CD14-positive monocyte (primary cell): Measurements from ENCODE around the gene NKAIN2. TPM values are rescaled to one million over a fixed set of nuclear protein-coding genes. Genes with fewer than 3 reads are reported as not detected.

Source experiments
- DNase-seq, 3 donors: peaks; one replicate each; pipeline ENCODE4 v3.0.0-alpha.2; 2011 to 2022
- H2AFZ ChIP-seq: 2 replicates; pipeline ENCODE4 v1.6.0; 2012; ENCODE audit warnings: mild to moderate bottlenecking, low read depth, low read length, inconsistent platforms; ENCODE audit not compliant: insufficient read depth, poor library complexity, severe bottlenecking
- H3K27ac ChIP-seq, 2 donors: 1 replicate in 1 of 2; 2 replicates in 1 of 2; pipeline ENCODE4 v1.5.1; 2012 to 2013; ENCODE audit warnings: low read length in 2 of 2, control low read depth in 1 of 2, inconsistent platforms in 1 of 2, low read depth in 1 of 2, mild to moderate bottlenecking in 1 of 2
- H3K27me3 ChIP-seq, 2 donors: one replicate each; pipeline versions ENCODE4 v1.6.0 to v1.6.1; 2011 to 2013; ENCODE audit warnings: low read length in 2 of 2; ENCODE audit not compliant: control insufficient read depth in 2 of 2, insufficient read depth in 2 of 2
- H3K36me3 ChIP-seq, 2 donors: replicated peaks in 1 of 2; 1 replicate in 1 of 2; 2 replicates in 1 of 2; pipeline versions ENCODE4 v1.5.1 to v1.6.1; 2012 to 2013; ENCODE audit warnings: low read length in 2 of 2, control low read depth in 1 of 2, inconsistent platforms in 1 of 2, mild to moderate bottlenecking in 1 of 2; ENCODE audit not compliant: insufficient read depth in 2 of 2, control insufficient read depth in 1 of 2
- H3K4me1 ChIP-seq, 2 donors: 1 replicate in 1 of 2; 2 replicates in 1 of 2; pipeline versions ENCODE4 v1.5.1 to v1.6.1; 2012 to 2013; ENCODE audit warnings: low read length in 2 of 2, control low read depth in 1 of 2, inconsistent platforms in 1 of 2, mild to moderate bottlenecking in 1 of 2, moderate library complexity in 1 of 2; ENCODE audit not compliant: insufficient read depth in 2 of 2, control insufficient read depth in 1 of 2
- H3K4me2 ChIP-seq: replicated peaks from 2 replicates; pipeline ENCODE3; 2012; ENCODE audit warnings: low read length, moderate library complexity, mild to moderate bottlenecking; ENCODE audit not compliant: poor library complexity, severe bottlenecking; ENCODE audit errors: extremely low read depth
- H3K4me3 ChIP-seq, 3 experiments: fragments of 200-600 bp in 1 of 3; sonication (generic) in 1 of 3; replicated peaks in 1 of 3; 1 replicate in 2 of 3; 2 replicates in 1 of 3; pipeline ENCODE4 v1.5.1; 2011 to 2013; ENCODE audit warnings: low read length in 3 of 3, mild to moderate bottlenecking in 3 of 3, control low read depth in 2 of 3, low read depth in 2 of 3, inconsistent platforms in 1 of 3, moderate library complexity in 1 of 3
- H3K79me2 ChIP-seq: 2 replicates; pipeline ENCODE4 v1.6.0; 2012; ENCODE audit warnings: mild to moderate bottlenecking, control low read depth, inconsistent platforms, low read length, moderate library complexity; ENCODE audit not compliant: insufficient read depth
- H3K9ac ChIP-seq: 2 replicates; pipeline ENCODE4 v1.6.0; 2017; ENCODE audit warnings: low read length, mild to moderate bottlenecking; ENCODE audit not compliant: insufficient read depth, poor library complexity, severe bottlenecking
- H3K9me3 ChIP-seq, 2 donors: replicated peaks in 1 of 2; 1 replicate in 1 of 2; 2 replicates in 1 of 2; pipeline versions ENCODE4 v1.5.1 to v1.6.1; 2012 to 2013; ENCODE audit warnings: low read length in 2 of 2, control low read depth in 1 of 2; ENCODE audit not compliant: control insufficient read depth in 1 of 2, insufficient read depth in 1 of 2
- H4K20me1 ChIP-seq: 2 replicates; pipeline ENCODE4 v1.6.0; 2012; ENCODE audit warnings: mild to moderate bottlenecking, low read length, control low read depth, moderate library complexity; ENCODE audit not compliant: insufficient read depth
- H3K27ac Mint-ChIP-seq, 7 donors: one replicate each; pipeline ENCODE4 v1.8.0; 2020; ENCODE audit warnings: mild to moderate bottlenecking in 7 of 7, mixed read lengths in 7 of 7, moderate library complexity in 6 of 7, inconsistent platforms in 2 of 7
- H3K27me3 Mint-ChIP-seq, 3 donors: one replicate each; pipeline ENCODE4 v1.8.0; 2021 to 2022; ENCODE audit warnings: low read depth in 3 of 3, mild to moderate bottlenecking in 3 of 3, mixed read lengths in 3 of 3, moderate library complexity in 3 of 3, inconsistent platforms in 1 of 3
- H3K36me3 Mint-ChIP-seq, 2 donors: one replicate each; pipeline ENCODE4 v1.8.0; 2020; ENCODE audit warnings: mixed read lengths in 2 of 2, inconsistent platforms in 1 of 2, mild to moderate bottlenecking in 1 of 2
- H3K4me1 Mint-ChIP-seq: one replicate; pipeline ENCODE4 v1.8.0; 2020; ENCODE audit warnings: mild to moderate bottlenecking, mixed read lengths
- H3K4me3 Mint-ChIP-seq, 2 donors: one replicate each; pipeline ENCODE4 v1.8.0; 2020; ENCODE audit warnings: mild to moderate bottlenecking in 2 of 2, mixed read lengths in 2 of 2, moderate library complexity in 1 of 2
- H3K9me3 Mint-ChIP-seq, 7 donors: one replicate each; pipeline ENCODE4 v1.8.0; 2020 to 2022; ENCODE audit warnings: mixed read lengths in 7 of 7, mild to moderate bottlenecking in 6 of 7, moderate library complexity in 6 of 7, inconsistent platforms in 2 of 7
- WGBS: methylation state at CpG from one replicate; pipeline ENCODE4 v1.1.5; 2013; ENCODE audit warnings: missing lambda C conversion rate; ENCODE audit not compliant: insufficient coverage; 5-methylcytosine and 5-hydroxymethylcytosine counted together
- intact Hi-C, 2 donors: fragments of 100-400 bp; cut with micrococcal nuclease; formaldehyde crosslinking; loops; one replicate each; pipeline versions ENCODE4 v1.15.0 to v1.15.1; 2023
- polyA plus RNA-seq, 3 donors: library from polyadenylated mRNA; depleted of rRNA in 1 of 3; unstranded in 2 of 3; stranded (reverse) in 1 of 3; fragments of 300-500 nt in 2 of 3; fragments of >200 nt in 1 of 3; fragmentation: Illumina TruSeq in 2 of 3; gene quantifications; 1 replicate in 2 of 3; 2 replicates in 1 of 3; pipeline ENCODE4 v1.2.3, GENCODE V29; 2012 to 2021
- TF ChIP-seq, protein P1 (sequence below): fragments of 200-600 bp; IDR thresholded peaks from one replicate; pipeline ENCODE4 v1.8.0; 2022; ENCODE audit warnings: antibody characterized with exemption, mild to moderate bottlenecking

NKAIN2 gene
- polyA plus RNA-seq, 3 donors: not detected

DNA sequence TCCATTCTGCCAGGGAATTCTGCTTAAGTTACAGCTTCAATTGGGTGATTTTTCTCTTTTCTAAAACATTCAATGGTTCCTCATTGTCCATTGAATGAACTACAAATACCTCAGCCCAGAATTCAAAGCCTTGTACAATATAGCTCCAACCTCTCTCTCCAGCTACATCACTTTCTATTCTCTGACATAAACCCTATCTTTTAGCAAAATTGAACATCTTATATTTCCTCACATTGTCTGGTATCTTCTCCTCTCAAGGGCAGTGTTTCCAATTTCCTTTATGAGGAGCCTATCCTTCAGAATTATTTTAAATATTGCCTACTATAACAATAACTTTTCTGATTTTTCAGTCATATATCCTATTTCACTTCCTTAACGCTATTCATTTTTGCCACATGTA is 955.0 kb downstream of the NKAIN2 start:
- no peaks in the 10 kb centered on the region for H3K4me1 ChIP-seq
- H3K79me2 ChIP-seq: no peaks in the 10 kb centered on the region
- H3K9me3 Mint-ChIP-seq: peaks cover 0 to 4% (median 2%) of the 10 kb centered on the region in 7 donors
- H3K36me3 Mint-ChIP-seq: no peaks in the 10 kb centered on the region
- H3K27me3 ChIP-seq: no peaks in the 10 kb centered on the region
- H4K20me1 ChIP-seq: no peaks in the 10 kb centered on the region
- no peak overlapping the region for H3K4me2 ChIP-seq
- no peak for DNase-seq
- intact Hi-C loops: no loop called here
- no peaks in the 10 kb centered on the region for H3K4me1 Mint-ChIP-seq
- no CpG with 5 or more reads among the region's 1 CpG for WGBS
- no peaks in the 10 kb centered on the region for H3K36me3 ChIP-seq
- H2AFZ ChIP-seq: no peak overlapping the region
- TF ChIP-seq, protein P1, sequence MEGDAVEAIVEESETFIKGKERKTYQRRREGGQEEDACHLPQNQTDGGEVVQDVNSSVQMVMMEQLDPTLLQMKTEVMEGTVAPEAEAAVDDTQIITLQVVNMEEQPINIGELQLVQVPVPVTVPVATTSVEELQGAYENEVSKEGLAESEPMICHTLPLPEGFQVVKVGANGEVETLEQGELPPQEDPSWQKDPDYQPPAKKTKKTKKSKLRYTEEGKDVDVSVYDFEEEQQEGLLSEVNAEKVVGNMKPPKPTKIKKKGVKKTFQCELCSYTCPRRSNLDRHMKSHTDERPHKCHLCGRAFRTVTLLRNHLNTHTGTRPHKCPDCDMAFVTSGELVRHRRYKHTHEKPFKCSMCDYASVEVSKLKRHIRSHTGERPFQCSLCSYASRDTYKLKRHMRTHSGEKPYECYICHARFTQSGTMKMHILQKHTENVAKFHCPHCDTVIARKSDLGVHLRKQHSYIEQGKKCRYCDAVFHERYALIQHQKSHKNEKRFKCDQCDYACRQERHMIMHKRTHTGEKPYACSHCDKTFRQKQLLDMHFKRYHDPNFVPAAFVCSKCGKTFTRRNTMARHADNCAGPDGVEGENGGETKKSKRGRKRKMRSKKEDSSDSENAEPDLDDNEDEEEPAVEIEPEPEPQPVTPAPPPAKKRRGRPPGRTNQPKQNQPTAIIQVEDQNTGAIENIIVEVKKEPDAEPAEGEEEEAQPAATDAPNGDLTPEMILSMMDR: no peak
- no peaks in the 10 kb centered on the region for H3K9me3 ChIP-seq
- no peak overlapping the region for H3K27ac ChIP-seq
- H3K4me3 ChIP-seq: no peak overlapping the region
- H3K27ac Mint-ChIP-seq: no peak overlapping the region
- H3K9ac ChIP-seq: no peak overlapping the region
- H3K27me3 Mint-ChIP-seq: peaks cover 0 to 2% (median 0%) of the 10 kb centered on the region in 3 donors
- H3K4me3 Mint-ChIP-seq: no peak overlapping the region

- Histone ChIP-seq H2AFZ (no peak overlapping the region), H3K79me2 (no peaks in the 10 kb centered on the region), H3K27me3 (no peaks in the 10 kb centered on the region), H3K9ac (no peak overlapping the region), H3K36me3 (no peaks in the 10 kb centered on the region), H4K20me1 (no peaks in the 10 kb centered on the region), H3K27ac (no peak overlapping the region), H3K4me3 (no peak overlapping the region), H3K9me3 (no peaks in the 10 kb centered on the region), H3K4me2 (no peak overlapping the region), H3K4me1 (no peaks in the 10 kb centered on the region)
- H3K36me3 Mint-ChIP-seq: no peaks in the 10 kb centered on the region
- TF ChIP-seq, protein P1: no peak
- peaks cover 0 to 2% (median 0%) of the 10 kb centered on the region in 3 donors for H3K27me3 Mint-ChIP-seq
- DNase-seq: no peak
- 100% methylated on average over 1 of the region's 1 CpG for WGBS
- H3K9me3 Mint-ChIP-seq: peaks cover 0 to 5% (median 0%) of the 10 kb centered on the region in 7 donors
- intact Hi-C loops: no loop called here
- no peak overlapping the region for H3K27ac Mint-ChIP-seq
- no peak overlapping the region for H3K4me3 Mint-ChIP-seq
- H3K4me1 Mint-ChIP-seq: peaks cover 3% of the 10 kb centered on the region
Observed at GRCh38 chr6:124765280-124765679, 961.6 kb downstream of the NKAIN2 start.
